Pulmonary artery endothelial cell (primary cell): Measurements from ENCODE around the gene PTCH2. TPM values are rescaled to one million over a fixed set of nuclear protein-coding genes. Genes with fewer than 3 reads are reported as not detected.
"Not testable (repeated sequence)": the region's sequence is repeated elsewhere in the genome, so short reads cannot be mapped to it uniquely, and the experiment has no call there.

ENCODE experiments used
- DNase-seq: peaks from one replicate; pipeline ENCODE4 v3.0.0-alpha.2; 2011; ENCODE audit warnings: low read depth, low spot score
- total RNA-seq: library from RNA; depleted of rRNA; stranded (reverse); fragments of >200 nt; gene quantifications from 2 replicates; pipeline ENCODE4 v1.2.3, GENCODE V29; 2014

PTCH2 gene
- total RNA-seq, 1 donor from 2014 or later = 0.07 TPM

DNA sequence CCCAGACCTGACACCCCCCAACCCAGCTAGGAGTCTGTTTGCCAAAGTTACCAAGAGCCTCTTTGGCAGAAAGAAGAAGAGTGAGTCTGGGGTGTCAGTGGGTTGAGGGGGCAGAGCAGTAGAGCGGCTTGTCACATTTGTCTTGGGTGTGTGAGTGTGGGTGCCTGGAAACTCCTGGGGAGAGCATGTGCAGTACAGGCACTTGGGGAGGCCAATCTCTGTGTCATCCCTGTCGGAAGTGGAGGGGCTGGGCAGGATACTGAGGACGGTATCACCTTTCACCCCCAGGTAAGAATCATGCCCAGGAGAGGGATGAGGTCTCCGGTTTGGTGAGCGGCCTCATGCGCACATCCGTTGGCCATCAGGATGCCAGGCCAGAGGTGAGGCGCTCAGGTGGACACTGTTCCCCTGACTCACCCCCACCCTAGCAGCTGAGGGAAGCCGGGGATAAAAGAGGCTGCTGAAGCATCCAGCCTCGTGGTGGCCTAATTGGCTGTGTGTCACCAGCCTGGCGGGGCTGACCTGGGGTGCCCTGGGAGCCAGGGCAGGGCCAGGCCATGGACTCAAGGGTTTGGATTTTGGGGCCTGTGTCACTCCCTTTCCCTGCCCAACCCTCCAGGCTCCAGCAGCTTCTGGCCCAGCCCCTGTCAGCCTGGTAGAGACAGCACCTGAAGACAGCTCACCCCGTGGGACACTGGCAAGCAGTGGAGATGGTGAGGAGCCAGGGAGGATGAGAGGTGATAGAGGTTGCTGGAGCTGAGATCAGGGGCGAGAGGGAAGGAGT, 39.5 kb downstream of the PTCH2 start:
- no peak for DNase-seq

- no peak for DNase-seq
These were observed 40.1 kb downstream of the PTCH2 start for GRCh38 chr1:44803062-44803311.

DNA sequence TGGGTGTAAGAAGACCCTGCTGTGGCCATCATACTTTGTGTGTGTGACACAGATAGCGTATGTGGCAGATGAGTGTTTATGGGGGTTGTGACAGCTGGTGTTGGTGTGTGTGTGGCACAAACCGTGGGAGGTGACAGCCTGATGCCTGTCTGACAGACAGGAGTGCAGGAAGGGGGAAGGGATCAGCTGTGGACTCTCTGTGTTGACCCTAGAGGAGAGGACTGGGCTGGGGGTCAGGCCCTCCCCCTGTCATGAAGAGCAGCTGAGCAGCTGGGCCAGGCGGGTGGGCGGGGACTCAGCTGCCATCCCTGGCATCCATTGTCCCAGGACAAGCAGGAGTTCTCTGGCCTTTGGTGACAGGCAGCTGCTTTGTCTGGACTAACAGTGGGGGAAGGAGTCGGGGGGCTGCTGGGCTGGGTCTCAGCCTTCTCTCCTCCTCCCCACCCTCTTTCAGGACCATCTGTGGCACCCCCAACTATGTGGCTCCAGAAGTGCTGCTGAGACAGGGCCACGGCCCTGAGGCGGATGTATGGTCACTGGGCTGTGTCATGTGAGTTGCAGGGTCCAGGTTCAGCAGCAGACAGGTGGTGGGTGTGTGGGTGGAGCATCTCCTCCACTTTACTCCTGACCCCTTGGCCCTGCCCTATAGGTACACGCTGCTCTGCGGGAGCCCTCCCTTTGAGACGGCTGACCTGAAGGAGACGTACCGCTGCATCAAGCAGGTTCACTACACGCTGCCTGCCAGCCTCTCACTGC, 40.6 kb downstream of the PTCH2 start:
- no peak for DNase-seq

GRCh38 chr1:44801491-44802305, 41.4 kb downstream of the PTCH2 start:
- DNase-seq = no peak

- DNase-seq = peak; percentile 95
These were observed 43.1 kb downstream of the PTCH2 start, which contains the start of gene PLK3 for GRCh38 chr1:44799770-44800584. PLK3 (plus strand) TSS chr1:44800377; CDS start chr1:44800464, 87 bp downstream.

DNA sequence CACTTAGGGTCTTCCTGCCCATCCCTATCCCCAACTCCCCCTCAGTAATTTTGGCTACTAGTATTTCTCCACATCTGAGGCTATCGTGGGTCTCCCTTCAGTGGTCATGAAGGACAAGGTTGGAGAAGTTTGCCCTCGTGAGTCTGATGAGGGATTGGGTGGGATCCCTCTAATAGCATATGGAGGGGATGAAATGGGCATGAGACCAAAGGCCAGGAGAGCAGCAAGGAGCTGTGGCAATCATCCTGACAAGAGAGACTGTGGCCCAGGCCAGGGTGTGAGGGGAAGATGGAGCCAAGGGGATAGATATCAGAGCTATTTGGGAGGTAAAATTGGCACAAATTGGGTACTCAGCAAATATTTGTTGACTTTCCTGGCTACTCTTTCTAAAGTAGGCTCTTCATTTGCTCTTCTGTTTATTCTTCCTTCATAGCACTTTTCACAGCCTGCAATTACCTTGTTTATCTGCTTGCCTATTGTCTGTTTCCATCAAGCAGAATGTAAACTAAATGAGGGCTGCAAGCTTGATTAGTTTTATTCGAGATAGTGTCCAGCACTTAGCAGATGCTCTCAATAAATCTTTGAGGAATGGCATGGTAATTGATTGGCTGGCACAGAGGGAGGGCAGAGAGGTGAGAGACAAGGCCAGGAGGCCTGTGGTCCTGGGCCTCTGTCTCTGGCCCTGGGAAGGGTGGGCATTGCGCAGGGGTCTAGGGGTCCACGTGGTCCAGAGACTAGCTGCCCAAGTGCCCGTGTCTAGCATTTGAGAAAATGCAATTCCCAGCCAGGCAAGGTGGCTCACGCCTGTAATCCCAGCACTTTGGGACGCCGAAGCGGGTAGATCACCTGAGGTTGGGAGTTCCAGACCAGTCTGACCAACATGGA, 44.3 kb downstream of the PTCH2 start:
- no peak for DNase-seq

GRCh38 chr1:44797886-44798285, 45.2 kb downstream of the PTCH2 start:
- not testable (repeated sequence) for DNase-seq

- no peak for DNase-seq
These were observed 50.1 kb downstream of the PTCH2 start for GRCh38 chr1:44792736-44793502.

GRCh38 chr1:44790968-44791801, 51.9 kb downstream of the PTCH2 start:
- no peak for DNase-seq

- DNase-seq = no peak
These were observed 54.8 kb downstream of the PTCH2 start, which contains the start of gene BEST4 for GRCh38 chr1:44788120-44788860. BEST4 (minus strand) TSS chr1:44788170; CDS start chr1:44787705, 465 bp downstream.

GRCh38 chr1:44787506-44787905, 55.5 kb downstream of the PTCH2 start:
- no peak for DNase-seq

DNA sequence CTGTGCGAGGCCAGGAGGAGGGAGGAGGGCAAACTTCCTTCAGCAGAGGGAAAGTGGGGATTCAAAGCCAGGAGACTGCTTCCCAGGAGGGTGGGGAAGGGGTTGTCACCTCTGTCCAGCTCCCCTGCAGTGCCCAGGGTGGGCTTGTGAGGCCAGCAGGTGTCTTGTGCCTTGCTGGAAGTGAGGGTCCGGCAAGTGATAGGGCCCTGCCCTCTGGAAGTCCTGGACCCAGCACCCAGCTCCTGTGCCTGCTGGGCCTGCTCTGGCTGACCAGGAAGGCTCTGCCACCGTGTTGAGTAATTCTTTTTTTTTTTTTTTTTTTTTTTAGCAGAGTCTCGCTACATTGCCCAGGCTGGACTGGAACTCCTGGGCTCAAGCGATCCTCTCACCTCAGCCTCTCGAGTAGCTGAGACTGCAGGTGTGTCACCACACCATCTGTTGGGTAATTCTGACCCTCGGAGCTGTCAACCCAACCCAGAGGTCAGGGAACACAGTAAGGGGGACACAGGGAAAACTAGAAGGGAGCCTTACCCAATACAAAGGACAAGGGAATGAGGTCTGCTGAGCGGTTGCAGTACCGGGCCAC, 56.1 kb downstream of the PTCH2 start:
- no peak for DNase-seq

DNA sequence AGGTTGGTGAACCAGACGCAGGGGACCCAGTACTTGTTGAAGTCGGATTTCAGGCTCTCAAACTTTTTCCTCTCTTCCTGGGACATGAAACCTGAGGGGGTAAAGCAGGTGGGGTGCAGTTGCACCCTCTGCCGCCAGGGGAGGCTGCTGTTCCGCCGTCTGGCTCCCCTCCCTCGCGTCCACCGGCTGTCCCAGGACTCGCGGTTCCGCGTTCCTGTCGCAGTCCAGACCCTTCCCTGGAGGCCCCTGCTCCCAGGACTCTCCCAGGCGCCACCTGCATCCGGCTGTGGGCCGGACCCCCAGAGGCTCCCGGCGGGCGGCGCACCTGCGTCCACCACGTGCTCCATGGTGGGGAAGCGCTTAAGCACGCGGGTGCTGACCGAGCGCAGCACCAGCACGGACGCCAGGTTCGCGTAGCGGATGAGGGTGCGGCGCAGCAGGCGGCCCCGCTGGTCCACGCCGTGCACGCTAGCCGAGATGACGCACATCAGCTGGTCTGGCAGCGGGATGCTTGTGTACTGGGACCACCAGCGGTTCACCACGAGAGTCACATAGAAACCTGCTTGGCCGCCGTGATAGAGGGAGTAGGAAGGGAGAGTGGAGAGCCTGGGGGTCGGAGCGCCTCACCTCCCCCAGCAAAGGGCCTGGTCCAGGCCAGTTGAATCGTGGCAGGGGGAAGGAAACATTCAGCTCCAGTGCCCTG, 56.8 kb downstream of the PTCH2 start:
- no peak for DNase-seq

DNA sequence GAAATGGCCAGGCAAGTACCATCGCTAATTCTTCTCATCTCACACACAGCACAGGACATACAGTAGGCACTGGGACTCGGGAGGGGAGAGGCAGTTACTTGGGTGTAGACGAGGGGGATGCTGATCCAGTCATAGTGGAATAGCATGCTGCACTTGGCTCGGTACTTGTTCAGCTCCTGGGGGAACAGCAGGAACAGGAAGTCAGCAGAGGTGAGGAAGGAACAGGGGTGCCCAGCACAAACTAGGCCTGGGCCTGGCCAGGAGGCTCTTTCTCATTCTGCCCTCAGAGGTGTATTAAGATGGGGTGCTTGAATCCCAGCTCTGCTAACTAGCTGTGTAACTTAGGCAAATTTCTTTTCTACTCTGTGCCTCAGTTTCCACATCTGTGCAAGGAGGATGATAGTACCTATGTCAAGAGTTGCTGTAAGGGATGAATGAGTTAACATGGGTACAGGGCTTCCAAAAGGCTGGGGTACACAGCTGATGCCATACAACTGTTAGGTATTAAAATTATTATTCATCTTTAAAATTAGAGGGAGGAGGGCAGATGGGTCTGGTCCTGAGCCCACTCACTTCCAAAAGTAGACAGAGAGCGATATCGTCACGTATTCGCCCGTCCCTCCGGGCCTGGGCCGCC, 57.4 kb downstream of the PTCH2 start:
- DNase-seq = no peak

DNA sequence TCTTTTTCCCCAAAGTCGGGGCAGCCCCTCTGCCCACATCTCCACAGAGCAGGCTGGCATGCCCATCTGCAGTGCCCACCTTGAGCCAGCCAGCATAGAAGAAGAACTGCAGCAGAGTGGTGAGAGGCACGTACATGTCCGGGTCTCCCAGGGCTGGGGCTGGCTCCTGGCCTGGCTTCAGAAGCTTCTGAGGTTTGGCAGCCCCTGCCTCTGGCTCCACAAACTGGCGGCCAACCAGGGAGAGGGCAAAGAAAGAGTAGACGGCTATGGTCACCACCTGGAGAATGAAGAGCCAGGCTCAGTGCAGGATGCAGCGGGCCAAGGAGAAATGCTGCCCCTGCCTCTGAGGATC, 58.0 kb downstream of the PTCH2 start:
- DNase-seq = no peak
